Ramos (cell line): ENCODE data around the gene FOXP2.
"Not testable (repeated sequence)": the region's sequence is repeated elsewhere in the genome, so short reads cannot be mapped to it uniquely, and the experiment has no call there.

Experiments used
- in situ Hi-C: fragments of 300-500 bp; cut with MboI; formaldehyde crosslinking; loops from one replicate; pipeline ENCODE4 v1.14.3; 2022; ENCODE audit warnings: low sequenced_read_pairs; ENCODE audit not compliant: unreplicated experiment

FOXP2 gene

DNA sequence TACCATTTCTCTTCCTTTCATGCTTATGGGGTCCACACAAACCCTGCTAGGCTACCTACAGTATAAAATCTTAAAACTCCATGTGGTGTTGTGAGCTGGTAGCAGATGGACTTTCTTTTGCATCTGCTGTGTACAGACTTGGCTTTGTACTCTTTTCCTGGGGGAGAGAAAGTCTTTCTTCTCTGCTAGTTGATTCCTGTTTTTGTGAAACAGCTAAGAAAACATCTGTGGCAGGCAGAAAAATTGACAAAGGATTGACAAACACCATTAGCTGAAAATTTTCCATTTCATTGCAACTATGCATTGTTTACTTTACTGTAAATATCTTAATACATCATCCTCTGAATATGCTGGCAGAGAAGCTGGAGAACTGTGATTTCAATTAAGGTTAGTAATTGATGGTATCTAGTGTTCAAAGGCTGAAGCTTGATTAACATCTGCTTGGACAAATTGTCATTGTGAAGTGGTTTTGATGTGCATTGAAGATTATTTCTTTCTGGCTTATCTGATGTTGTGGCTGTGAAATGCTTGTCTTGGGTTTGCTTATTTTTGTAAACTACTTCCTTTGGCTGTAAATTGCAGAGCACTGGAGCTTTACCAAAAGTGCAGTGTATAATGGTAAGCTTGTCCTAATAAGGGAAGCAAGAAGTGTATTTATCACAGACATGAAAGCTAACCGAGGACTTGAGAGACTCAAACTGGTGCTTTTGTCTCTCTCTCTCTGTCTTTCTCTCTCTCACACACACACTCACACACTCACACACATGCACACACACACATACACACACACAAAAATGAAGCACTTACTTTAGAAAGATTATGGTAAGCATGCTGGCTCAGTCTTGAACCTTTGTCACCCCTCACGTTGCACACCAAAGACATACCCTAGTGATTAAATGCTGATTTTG is at the start of gene FOXP2:
Gene FOXP2 (plus strand): TSS at position 660 of the 908 bp plus-strand sequence. CDS start 11,697 bp downstream, outside the sequence.
- in situ Hi-C loops: no loop called here

DNA sequence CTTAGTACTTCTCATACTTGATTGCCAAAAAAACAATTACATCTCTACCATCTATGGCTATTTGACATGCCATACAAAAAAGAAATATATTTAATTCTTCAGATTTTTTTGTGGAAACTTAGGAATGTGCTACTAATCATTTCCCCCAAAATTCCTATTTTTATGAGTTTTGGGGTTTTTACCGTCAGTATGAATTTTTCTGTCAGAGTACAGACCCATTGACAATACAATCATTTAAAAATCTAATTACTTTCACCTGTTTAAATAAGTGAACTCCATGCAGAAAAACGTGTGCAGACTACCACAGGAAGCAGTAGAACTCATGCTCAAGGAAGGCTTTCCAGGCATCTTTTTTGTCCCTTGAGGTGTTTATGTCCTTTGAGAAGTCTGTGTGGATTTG is 48.8 kb upstream of the FOXP2 start:
- in situ Hi-C loops: no loop called here

DNA sequence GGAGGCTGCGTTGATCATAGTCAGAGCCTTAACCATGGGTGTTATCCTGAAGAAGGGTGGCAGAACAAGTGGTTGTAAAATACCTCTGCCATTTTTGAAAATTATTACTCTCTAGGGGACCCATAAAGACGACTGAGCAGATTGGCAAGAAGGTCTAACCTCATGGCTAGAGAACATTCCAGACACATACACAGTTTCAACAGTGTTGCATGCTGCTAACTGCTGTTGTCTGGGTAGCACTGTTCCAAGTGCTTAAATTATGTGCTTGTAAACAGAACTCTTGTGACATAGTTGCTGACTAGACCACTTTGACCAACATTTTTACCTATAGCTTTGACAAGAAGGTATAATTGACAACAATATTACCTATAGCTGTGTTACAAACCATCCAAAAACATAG is 46.1 kb upstream of the FOXP2 start:
- in situ Hi-C loops: no loop called here

DNA sequence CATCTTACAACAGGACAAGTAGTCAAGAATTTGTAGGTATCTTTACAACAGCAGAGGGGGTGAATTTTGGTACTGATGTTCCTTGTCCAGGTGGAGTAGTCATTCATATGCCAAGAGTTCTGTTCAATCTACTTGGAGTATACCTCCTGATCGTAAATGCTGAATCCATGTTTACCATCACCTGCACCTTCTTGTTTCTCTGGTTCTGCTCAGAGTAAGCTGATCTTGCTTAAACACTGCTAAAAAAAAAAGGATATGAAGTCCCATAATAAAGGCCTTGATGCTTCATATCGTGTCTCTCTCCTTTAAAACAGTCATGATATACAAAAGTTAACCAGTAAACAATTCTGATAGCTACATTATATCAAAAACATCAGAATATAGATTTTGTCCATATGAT is 45.3 kb upstream of the FOXP2 start:
- in situ Hi-C loops: no loop called here

DNA sequence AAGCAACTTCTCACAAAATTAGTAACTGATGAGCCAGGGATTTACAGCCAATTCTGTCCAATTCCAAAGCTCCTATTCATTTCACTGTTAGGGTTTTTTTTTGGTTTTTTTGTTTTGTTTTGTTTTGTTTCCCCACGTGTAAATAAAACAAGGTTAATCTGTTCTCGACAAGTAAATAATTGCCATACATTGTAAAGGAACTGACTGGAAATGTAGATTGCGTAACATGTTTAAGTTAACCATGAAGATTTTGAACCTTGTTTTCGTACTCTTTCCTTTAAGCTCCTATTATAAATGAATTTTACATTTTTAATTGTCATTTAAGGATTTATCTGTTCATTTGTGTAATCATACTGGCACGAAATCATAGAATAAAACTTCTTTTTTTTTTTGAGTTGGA is 42.0 kb upstream of the FOXP2 start:
- in situ Hi-C loops: no loop called here

DNA sequence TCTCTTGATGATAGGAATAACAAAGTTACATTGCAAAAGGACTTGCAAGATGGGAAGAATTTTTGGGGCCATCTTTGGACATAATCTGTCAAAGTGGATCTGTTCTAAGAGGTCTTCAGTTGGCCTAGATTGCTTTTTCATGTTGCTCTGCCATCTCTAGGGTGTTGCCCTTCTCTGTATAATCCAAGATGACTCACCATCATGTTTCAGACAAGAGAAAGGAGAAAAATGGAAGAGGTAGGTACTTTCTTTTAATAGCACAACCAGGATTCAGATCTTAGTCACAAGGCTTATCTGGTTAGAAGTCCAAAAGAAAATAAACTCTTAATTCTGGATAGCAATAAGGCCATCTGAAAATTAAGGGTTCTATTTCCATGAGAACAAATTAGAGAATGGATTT is 38.7 kb upstream of the FOXP2 start:
- in situ Hi-C loops: no loop called here

DNA sequence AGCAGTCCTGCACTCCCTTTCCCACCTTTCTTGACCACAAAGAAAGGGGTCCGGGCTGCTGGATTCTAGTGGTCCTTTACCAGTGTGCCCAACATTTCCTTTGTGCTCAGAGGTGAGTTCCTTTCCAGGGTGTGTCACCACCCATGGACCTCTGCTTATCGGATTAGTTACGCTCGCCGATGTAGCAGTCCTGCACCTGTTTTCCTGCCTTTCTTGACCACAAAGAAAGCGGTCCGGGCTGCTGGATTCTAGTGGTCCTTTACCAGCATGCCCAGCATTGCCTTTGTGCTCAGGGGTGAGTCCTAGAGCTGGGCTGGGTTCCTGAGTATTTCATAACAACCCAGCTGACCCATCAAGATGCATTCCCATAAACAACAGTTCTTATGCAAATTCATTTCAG is 30.7 kb upstream of the FOXP2 start:
- in situ Hi-C loops: not testable (repeated sequence)

DNA sequence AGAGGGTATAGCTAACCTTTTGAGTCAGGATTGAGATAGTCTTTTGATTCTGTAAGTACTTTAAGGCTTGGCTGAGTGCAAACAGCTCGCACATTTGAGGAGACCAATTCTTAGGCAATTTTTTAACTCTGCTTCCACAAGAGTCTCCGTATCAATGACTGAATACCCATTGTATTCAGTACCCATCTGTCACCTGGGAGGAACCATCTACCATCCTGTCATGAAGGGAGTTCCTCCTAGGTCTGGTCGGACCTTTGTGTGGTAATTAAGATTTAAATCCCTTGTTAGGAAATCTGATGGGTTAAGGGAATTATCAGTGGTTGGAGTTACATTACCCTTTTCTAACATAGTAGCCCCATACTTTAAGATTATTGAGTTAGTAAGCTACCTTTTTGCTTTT is 30.3 kb upstream of the FOXP2 start:
- in situ Hi-C loops: not testable (repeated sequence)

DNA sequence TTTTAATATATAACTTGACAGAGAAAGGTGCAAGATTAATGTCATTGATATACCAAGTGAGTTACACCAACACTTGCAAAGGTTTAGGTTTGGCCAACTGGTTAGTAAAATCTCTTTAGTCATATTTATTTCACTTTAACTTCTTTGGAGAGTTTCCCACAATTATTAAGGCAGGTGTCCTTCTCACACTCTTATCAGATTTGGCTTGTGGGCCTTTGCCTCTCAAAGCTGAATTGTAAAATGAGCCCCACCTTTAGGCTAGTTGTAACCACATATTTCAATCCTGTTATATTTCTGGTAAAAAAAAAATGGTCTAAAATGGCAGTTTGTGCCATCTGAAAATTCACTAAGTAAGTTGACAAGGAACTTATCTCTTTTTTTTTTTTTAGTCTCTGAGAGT is 26.6 kb upstream of the FOXP2 start:
- in situ Hi-C loops: no loop called here

DNA sequence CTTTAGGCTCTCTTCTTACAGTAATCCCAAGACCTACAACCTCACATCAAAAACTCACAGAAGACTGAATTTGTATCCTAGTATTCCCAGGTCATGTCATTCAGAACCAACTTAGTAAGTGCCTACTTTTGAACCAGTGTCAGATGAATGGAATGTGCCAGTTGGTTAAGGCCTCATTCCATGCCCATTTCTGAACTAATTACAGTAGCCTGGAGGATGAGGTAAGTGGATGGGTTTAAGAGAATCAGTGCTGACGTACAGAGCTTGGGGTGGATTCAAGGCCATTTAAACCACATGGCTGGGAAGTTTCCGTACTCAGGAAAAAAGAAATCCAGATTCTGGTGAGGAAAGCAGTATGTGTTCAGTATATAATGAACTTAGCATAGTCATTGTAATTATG is 21.9 kb upstream of the FOXP2 start:
- in situ Hi-C loops: no loop called here

DNA sequence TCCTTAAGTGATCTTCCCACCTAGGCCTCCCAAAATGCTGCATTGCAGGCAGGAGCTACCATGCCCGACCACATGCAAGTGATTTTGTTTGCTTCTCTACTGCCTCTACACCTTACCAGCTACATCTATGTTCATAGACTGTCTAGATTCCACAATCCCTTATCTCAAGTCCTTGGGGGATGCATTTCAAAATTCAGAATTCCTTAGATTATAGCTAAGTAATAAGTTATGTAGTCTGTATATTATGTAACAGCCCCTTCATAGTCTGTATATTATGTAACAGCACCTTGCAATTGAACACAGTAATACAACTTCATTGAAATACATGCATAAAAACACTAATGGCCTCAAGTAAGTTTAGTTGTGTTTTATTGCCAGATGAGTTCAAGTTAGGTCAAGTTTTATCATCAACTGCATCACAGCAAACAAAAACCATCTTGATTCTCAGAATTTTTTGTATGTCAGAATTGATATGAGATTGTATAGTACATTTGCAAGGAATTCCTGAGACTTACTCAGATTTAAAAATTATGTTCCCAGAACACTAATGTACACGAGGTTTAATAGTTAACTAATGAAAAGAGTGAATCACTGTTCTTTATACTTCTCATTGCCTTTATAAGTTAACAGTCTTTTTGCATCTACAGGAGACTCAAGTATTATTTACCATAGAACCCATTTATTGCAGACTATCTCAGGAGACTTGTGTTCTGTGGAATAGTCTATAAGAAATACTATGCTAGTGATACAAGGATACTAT is 11.6 kb upstream of the FOXP2 start:
- in situ Hi-C loops: no loop called here

DNA sequence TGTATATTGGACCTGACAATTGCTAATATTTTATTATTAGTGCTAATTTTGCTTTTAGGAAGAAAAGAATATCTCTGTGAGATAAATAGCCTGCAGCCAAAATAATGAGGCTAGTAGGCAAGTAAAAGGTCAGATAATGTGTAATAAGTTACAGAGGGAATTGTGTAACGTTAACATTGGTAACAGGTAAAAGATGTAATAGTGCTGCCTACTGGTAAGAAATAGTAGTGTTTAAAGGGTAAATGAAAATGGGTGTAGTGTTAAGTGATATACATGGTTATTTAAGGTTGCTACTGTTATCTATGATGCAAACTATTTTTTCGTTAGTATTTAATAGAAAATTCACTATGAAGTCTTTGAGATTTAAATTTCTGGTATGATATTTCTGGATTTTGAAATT is 9.2 kb upstream of the FOXP2 start:
- in situ Hi-C loops: no loop called here

DNA sequence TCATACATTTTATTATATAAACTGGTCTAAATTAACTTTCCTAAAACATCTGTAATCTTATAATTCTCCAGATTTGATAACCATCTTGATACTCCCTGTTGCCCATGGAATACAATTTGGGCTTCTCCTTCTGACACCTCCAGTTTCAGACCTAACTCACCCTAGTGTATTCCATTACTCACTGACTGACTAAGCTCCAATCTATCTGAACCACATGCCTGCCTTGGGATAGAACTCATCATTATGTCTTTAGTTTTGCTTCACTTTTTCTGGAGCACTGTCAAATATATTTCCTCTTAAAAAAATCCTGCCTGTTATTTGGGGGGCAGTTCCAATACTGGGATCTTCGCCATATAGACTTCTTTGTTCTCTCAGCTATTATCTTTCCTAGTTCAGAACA is 4.9 kb upstream of the FOXP2 start:
- in situ Hi-C loops: no loop called here

DNA sequence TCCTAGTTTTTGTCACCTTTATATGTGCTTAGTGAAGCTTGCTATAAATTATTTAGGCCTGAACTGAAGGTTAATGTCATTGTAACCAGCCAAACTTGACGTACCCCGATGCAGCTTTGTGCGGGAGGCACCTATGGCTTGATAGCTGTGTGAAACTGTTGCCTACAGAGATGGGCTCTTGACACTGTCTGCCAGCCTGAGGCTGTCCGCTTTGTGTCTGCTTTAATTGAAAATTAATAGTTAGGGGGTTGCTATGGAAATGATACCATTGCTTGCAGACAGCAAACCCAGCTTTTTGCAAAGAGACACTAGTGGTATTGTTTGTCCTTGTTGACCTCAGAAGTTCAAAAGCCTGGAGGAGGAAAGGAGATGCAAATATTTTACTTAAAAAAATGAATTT is 2.1 kb upstream of the FOXP2 start:
- in situ Hi-C loops: no loop called here

DNA sequence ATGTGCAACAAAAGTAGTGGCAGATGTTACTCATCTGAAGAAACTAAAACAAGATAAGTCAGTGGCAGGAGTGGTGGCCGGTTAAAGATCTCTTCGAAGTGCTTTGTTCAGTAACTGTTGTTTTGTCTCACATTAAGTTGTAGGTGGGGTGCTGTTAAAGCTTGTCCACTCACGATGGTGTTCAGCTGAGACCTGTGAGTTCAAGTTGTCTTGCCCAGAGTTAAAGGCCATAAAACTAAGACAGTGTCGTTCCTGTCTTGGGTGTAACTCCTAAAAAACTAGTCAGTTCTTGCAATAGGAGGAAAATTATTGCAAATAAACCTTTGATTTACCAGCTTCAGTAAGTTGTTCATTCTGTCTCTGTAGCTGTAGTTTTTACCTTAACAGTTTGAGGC is 857 bp upstream of the FOXP2 start:
- in situ Hi-C loops: no loop called here

DNA sequence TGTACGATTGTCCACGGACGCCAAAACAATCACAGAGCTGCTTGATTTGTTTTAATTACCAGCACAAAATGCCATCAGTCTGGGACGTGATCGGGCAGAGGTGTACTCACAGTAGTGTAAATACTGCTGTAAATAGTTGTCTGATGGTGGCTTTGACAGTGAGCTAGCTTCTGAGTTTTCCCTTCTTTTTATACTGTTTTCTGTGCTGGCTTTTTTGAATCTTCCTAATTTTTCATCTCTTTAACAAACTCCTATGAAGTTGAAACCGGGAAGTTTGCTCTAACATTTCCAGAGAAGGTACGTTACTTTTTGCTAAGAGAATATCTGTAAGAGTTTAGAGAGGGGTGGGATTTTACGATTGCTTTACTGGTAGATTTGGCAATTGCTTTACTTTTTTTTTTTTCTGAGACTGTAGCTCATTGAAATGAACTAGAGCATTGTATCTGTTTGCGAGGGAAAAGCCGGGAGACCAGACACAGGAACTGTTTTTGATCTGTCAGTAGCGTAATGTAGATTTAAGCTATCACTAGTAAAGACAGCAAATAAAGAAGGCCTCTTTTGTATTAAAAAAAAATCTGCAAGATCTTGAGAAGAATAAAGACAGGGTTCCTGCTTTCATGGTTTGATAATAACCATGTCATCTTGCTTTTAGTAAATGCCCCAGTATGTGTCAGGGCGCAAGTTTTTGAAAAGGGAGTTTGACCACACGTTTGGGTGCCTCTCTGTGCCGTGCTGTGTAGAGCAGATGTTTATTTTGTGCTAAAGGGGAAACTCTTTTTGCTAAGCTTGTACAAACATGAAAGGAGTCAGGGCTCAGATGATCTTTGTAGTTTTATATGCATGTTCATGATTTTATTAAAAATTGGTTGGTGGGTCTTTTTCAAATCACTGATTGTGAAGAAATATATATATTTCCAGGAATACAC is 712 bp downstream of the FOXP2 start:
- in situ Hi-C loops: no loop called here

DNA sequence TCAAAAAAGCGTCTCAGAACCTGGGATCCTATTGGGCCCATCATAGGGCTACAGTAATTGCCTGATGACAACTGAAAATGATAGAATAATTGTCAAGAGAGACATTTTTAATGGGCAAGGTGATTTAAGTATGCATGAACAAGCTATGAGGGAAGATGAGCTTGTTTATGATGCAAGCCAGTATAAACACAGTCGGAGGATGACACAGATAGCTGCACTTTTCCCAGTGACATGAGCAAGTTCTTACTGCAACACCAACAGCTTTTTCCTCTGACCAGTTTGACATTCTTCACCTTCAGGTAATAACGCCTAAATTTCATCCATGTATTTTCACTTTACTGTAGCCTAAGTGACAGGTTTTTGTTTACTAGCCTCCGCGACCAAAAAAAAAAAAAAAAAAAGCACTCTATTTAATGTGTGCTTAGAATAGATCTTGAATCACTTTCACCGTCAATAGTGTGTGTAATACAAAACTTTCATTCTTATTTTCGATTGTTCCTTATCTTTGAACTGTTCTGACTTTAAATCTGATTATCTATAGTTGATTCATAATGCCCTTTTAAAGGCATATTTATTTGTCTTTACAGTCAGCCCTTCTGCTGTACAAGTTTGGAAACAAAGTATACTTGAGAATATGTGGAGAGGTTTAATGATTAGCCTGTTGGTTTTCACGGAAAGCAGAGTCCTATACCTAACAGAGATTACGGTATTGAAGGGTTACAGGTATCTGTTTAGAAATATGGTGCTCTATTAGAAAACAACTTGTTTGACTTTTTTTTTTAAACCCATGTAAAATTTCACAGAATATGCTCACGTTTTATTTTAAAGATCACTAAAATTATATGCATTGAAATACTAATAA is 1.7 kb downstream of the FOXP2 start:
- in situ Hi-C loops: no loop called here

DNA sequence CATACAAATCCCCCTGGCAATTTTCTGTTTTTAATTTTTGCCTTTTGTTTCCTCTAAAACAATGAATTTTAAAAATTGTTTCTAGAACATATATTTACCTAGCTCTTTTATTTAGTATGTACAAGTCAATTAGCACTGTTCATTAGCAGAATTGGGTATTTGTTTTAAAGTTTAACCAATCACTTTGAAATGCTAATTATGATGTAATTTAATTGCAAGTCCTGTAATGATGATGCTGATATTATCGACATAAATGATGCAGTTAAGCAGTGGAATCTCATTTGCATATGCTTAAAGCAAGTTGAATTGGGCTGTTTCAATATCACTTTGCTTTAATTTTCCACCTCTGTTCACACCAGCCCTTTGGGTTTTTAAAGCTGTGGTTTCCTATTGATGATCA is 2.7 kb downstream of the FOXP2 start:
- in situ Hi-C loops: no loop called here

DNA sequence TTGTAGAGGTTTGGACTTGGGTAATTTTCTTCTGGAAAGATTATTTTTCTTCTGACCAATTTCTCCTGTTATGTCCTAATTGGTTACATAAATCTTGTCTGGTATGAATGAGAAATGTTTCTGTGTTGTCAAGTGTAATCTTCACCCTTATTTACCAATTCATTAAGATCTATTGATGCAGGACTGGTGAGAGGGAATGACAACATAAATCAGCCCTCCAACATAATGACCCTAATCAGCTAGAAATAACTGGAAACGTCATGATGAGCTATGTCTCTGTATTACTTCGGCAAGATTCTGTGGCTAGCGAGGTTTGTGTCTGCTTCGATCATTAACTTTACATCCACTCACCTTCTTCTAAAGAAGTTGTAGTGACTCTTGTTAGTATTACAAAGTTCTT is 3.5 kb downstream of the FOXP2 start:
- in situ Hi-C loops: no loop called here
